EL (cell line): ENCODE results near the gene TTPAL.
"Not testable (repeated sequence)": the region's sequence is repeated elsewhere in the genome, so short reads cannot be mapped to it uniquely, and the experiment has no call there.

ENCODE experiments used
- DNase-seq: peaks from one replicate; pipeline ENCODE4 v3.0.0-alpha.2; 2016

TTPAL gene

DNA sequence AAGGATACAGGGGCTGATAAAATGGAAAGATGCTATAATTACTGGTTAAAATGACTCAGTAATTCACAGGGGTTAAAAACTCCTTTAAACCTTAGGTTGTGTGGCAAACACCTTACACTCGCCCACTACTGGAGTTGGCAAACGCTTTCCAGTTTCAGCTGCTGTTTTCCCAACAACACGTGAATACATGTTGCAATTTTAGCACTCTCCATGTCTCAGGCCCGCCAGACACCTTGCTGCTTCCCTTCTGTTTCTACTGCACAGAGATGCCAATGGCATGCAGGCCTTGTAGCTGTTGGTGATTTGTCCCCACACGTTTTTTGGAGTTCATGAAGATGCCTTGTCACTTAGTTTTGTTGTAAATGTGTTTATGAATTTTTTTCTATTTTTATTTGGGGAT lies 5.3 kb upstream of the TTPAL start:
- no peak for DNase-seq

GRCh38 chr20:44471481-44471882 lies 4.2 kb upstream of the TTPAL start:
- DNase-seq: peak; percentile 40

DNA sequence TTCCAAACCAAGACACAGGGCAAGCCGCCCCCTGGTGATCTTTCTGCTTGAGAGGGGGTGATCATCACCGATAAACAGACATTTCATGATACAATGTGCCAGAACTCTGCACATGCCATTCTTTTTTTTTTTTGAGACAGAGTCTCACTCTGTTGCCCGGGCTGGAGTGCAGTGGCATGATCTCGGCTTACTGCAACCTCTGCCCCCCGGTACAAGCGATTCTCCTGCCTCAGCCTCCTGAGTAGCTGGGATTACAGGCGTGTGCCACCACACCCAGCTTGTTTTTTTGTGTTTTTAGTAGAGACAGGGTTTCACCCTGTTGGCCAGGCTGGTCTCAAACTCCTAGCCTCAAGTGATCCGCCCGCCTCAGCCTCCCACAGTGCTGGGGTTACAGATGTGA lies 3.4 kb upstream of the TTPAL start:
- not testable (repeated sequence) for DNase-seq

DNA sequence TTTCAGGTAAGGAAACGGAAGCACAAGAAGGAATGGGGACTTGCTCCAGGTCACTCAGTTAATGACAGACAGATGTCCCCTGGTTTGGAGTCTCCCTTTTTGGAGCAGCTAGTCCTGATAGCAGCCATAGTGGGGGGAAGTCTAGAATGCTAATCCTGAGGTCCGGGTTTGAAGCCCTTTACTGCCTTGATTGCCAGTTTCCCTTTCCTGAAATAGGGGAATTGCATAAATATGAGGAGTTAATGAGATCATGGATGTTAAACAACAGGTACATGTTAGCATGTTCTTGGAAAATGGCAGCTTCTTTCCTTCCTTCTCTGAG lies 341 bp upstream of the TTPAL start:
- DNase-seq: no peak

- no peak for DNase-seq
These were observed 1.5 kb downstream of the TTPAL start for GRCh38 chr20:44477151-44477550.

GRCh38 chr20:44478206-44478605 lies 2.5 kb downstream of the TTPAL start:
- DNase-seq: no peak

- no peak for DNase-seq
These were observed 4.0 kb downstream of the TTPAL start for GRCh38 chr20:44479643-44480042.

DNA sequence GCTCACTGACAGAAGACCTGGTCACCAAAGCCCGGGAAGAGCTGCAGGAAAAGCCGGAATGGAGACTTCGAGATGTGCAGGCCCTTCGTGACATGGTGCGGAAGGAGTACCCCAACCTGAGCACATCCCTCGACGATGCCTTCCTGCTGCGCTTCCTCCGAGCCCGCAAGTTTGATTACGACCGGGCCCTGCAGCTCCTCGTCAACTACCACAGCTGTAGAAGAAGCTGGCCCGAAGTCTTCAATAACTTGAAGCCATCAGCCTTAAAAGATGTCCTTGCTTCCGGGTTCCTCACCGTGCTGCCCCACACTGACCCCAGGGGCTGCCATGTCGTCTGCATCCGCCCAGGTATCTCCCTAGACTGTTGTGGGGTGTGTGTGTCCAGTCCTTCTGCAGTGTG lies 4.4 kb downstream of the TTPAL start:
- DNase-seq: no peak

- DNase-seq: no peak
These were observed 6.2 kb downstream of the TTPAL start for GRCh38 chr20:44481719-44482416.

DNA sequence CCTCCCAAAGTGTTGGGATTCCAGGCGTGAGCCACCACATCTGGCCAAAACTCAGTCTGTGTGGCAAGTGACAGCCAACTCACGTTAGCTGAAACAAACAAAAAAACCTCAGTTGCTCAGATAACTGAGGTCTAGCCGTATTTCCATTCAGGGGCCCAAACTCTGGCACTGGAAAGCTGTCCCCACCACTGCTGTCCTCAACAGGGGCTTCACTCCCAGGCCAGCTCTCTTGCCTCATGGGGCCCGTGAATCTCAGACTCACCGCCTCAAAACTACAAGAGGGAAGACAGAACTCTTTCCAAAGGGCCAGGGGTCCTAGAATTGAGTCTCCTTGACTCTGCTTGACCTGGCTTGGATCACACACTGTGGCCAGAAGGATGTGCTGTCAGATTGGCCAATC lies 7.4 kb downstream of the TTPAL start:
- DNase-seq: no peak

DNA sequence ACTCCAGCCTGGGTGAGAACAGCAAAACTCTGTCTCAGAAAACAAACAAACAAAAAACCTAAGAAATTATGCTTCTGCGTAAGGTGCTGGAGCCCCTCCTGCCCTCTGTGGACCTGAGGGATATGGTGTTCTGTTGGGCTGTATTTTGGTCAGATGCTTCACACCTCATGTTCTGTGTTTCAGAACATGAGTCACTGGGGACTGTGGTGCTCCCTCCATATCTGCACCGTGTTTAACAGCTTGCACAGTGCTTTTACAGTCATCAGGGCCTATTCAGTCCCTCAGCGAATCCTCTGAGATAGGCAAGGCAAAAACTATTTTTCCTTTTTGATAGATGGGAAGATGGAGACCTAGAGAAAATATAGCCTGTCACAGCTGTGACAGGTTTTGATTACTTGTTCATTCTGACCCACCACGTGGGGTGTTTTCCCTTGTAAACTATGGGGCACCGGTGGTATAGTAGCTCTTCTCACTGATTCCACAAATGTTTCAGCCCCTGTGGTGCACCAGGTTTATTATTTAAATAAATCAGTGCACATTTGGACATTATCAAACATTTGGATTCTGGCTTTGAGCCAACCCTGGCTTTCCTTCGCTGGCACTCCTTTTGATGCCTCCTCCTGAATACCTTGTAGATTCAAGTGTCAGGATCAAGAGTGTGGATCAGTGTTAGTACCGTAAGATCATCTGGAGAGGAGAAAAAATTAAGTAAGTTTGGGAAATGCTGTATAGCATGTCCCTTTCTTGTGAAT lies 9.6 kb downstream of the TTPAL start:
- DNase-seq: no peak

DNA sequence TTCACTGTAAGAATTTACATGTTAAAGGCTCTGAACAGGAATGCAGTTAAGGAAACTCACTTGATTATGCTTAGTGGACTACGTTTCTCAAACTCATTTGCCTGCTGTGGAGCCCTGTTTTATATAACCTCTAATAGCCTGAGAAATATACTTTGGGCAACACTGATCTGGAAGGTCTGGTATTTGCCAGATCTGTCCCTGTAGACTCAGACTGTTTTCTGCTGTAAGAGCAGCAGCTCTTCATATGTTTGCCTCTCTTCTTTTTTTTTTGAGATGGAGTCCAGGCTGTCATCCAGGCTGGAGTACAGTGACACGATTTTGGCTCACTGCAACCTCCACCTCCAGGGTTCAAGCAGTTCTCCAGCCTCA lies 10.1 kb downstream of the TTPAL start:
- DNase-seq: no peak

GRCh38 chr20:44488551-44488950 lies 12.9 kb downstream of the TTPAL start:
- DNase-seq: no peak

DNA sequence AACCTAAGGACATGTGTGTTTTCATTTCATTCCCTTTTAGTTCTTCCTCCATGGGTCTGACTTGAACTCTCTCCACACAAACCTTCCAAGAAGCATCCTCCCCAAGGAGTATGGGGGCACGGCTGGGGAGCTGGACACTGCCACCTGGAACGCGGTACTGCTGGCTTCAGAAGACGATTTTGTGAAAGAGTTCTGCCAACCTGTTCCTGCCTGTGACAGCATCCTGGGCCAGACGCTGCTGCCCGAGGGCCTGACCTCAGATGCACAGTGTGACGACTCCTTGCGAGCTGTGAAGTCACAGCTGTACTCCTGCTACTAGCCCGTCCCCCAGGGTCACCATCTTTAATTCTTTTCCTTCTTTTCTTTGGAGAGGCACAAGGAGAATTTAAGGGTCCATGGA lies 13.5 kb downstream of the TTPAL start:
- no peak for DNase-seq

DNA sequence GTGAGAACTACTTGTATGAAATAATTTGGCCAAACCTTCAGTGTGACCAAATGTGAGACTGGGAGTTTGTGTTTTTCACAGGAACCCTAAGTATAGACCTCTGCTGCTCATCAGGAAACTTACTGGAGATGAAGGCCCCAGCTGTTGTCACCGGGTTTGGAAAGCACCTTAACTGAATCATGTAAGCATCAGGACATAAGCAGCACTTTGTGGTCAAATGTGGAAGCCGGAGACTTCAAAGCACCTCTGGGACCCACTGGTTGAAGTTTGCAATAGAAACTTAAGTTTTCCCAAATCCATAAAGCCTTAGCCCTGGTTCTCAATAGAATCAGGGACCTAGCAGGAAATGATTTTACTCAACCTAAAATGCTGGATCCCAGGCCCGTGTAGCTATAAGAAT lies 14.3 kb downstream of the TTPAL start:
- no peak for DNase-seq

GRCh38 chr20:44491635-44492395 lies 16.1 kb downstream of the TTPAL start:
- DNase-seq: peak; percentile 75

DNA sequence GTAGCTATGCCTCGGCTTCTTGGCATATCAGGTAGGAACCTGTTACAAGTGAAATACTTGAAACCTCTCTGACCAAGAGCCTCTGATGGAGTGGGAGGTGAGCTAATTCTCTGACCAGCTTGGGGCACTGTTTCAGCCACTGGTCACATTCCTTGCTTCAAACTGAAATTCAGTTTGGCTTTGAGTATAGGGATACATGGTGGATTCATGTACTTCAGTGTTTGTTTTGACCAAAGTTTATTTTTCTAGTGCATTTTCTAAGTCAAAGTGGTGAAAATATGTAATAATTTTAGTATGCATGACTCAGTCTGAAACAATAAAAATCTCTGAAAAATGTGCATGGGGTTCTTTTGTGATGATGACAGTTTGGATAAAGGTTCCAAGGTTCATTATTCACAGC lies 18.6 kb downstream of the TTPAL start:
- peak; percentile 88 for DNase-seq

GRCh38 chr20:44494681-44495080 lies 19.0 kb downstream of the TTPAL start:
- no peak for DNase-seq

GRCh38 chr20:44495257-44495656 lies 19.6 kb downstream of the TTPAL start:
- peak; percentile 72 for DNase-seq

- peak; percentile 97 for DNase-seq
These were observed 20.3 kb downstream of the TTPAL start for GRCh38 chr20:44495802-44496481.

DNA sequence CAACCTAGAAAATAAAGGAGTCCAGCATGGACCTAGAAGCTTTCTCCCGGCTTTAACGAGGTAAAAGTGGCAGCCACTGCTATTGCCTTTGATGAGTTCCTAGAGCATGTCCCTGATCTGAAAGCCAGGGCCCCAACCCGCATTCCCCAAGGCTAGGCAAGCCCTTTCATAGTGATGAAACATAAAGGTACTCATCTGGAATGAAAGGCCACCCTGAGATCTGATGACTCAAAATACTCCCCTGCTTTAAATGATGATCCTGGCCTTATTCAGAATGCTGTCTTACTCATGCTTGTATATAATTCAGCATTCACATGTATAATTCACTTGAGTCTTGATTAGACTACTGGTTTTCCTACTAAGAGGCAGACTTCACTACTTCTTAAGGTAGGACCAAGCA lies 21.3 kb downstream of the TTPAL start:
- peak; percentile 94 for DNase-seq

DNA sequence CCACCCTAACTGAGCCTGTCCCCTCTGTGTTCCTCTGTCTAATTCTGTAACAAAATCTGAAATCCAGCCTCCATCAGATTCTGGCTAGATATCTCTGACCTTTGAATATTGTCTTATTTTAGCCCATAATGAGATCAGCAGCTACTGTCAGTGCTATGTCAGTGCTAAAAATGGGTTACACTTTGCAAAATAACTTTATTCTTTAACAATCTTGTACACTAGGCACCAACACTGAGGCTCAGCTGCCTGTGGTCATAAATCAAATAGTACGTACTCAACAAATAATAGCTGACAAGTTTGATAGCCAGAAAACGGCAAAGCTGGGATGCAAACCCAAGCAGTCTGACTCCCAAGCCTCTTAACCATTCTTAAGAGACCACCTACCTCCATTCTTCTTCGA lies 22.1 kb downstream of the TTPAL start:
- no peak for DNase-seq

- no peak for DNase-seq
These were observed 24.5 kb downstream of the TTPAL start for GRCh38 chr20:44500221-44500620.

DNA sequence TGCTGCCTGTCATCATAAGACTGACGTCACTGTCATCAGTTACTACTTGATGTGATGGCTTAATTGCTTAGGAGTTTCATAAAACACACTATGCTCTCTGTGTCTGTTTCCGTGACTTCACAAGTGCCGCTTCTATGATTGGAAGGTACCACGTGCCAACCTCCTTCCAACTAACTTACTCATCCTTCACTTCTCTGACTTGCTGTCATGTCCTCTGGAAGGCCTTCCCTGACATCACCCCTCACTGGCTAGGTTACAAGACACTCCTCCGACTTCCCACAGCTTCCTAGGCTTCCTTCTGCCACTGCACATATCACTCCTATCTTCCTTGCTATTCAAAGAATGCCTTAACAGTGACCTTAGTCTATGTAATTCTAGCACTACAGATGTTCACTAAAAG lies 25.8 kb downstream of the TTPAL start:
- DNase-seq: peak; percentile 97
